DMS79 (cell line): ENCODE measurements around the gene KCNA5.

Experiments used
- DNase-seq: peaks from one replicate; lab custom pipeline; 2025; lab: John Stamatoyannopoulos, UW

Gene KCNA5

DNA sequence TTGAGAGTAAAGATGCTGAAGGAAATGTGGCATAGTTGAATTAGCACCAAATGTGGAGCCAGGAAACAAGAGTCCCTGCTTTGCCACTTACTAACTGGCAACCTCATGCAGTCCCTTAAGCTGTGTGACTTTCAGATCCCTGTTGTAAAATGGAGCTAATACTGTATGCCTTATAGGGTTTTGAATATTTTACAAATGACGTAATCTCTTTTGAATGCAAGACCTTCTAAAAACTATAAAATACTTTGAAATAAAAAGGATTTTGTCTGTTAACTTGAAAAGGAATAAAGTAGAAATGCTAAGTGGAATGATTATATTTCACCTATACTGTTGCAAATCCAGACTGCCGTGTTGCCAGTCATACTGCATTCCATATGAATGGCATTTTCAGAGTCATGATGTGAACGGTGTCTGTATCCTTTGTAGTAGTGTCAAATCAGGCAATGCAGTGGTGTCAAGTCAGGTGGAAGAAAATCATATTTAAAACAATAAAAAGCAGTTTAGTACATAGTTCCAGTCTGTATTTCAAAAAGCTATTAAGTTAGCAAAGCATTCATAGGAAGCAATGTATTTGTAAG lies 21.3 kb downstream of the KCNA5 start:
- no peak for DNase-seq

DNA sequence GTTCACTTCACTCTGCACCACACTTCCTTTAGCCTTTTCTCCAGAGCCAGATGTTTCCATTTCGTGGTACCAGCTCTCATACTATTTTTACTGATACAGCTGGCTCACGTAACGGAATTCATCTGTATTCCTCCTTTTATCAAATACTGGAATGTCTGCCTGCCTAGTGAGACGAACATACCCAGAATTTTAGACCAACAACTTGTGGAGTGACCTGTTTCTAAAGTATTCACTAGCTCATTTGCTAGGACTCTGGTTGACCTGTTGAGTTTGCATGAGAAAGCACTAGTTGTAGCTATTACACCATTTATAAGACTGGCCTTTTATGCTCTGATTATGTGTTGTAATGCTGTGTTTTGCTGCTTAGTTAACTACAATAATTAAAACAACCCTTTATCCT lies 22.6 kb downstream of the KCNA5 start:
- no peak for DNase-seq

- DNase-seq: no peak
Observed at GRCh38 chr12:5068126-5068525, 24.4 kb downstream of the KCNA5 start.

DNA sequence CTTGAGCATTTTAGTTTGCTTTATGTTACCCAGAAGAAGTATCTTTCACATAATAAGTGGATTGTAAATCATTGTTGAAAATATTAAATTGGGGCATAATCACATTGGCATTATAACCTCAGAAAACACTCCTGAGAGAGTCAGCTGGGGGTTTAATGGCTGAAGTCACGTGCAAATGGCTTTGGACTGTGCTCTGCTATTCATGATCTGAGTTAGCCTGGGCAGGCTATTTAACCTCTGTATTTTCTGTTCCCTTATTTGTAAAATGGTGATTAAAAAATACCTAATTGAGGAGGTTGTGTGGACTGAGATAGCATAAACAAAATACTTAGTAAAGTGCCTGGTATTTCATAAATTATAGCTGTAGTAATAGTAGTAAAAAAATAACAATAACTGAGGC lies 24.9 kb downstream of the KCNA5 start:
- no peak for DNase-seq

GRCh38 chr12:5070090-5070489 lies 26.4 kb downstream of the KCNA5 start:
- DNase-seq: no peak

DNA sequence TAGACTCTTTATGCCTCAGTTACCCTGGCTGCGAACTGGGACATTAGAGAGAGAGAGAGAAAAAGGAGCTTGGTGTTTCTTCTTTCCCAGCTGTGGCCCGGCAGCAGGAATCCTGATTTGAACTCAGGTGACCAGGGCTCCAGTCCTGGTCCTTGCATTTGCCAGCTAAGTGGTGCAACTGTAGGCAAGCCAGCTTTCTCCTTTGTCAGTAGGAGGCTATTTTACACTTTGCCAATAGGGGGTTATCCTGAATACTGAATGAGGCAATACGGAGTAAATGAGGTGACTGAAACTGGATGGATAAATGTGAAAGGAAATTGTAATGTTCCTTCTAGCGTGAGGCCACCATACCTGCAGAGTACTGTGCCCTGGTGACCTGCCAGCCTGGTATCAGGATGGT lies 27.8 kb downstream of the KCNA5 start:
- DNase-seq: no peak

- DNase-seq: peak; percentile 60
Observed at GRCh38 chr12:5072311-5072710, 28.6 kb downstream of the KCNA5 start.

DNA sequence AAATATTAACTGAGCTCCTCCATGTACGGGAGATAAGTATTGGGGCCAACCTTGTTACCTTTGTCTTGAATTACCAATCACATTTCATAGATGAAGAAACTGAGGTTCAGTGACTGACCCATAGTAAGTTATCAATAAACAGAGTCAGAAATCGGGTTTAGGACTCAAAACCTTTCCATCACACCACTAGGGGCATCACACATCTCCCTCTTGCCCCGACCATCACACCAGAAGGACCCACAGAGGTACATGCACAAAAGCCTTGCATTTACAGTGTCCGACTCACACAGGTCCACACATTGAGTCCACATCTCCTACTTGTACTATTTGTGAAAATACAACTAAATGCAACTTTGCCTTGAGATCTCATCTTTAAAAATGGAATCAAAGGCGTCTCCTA lies 29.4 kb downstream of the KCNA5 start:
- no peak for DNase-seq

GRCh38 chr12:5073853-5074252 lies 30.2 kb downstream of the KCNA5 start:
- no peak for DNase-seq

GRCh38 chr12:5076761-5077160 lies 33.1 kb downstream of the KCNA5 start:
- DNase-seq: peak; percentile 47

DNA sequence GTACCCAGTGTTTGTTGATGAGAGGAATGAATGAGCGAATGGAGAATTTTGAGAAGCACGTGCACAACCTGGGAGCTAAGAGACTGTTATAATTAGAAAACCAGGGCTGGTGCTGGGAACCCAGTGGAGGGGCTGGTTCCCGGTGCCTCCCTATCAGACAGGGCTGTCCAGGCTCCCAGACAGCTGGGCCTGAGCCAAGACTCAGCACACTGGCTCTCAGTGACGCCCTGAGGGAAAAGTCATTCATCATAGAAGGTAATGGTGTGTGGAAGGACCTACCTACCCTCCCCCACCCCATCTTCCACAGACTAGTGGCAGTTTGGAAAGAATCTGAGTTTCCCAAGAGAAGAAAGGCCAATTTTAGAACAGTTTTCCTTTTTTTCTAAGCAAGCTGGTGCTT lies 34.7 kb downstream of the KCNA5 start:
- peak; percentile 60 for DNase-seq

DNA sequence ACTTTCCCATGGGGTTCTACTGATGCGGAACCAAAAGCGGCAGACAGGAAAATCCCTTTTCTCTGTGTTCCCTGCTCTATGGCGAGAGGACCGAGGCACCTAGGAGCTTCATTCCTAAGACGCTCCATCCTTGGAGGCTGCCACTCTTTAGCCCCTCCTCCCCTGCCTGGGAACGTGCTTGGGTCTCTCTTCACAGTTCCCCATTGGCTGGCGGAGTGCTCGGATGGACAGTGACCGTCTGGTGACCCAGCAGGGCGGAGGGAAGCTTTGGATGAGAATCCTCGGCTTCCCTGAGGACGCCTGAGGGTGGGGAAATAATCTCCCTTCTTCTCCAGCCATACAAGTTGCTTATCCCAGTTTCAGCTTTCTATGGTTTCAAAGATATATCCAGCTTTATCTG lies 37.3 kb downstream of the KCNA5 start:
- DNase-seq: no peak

DNA sequence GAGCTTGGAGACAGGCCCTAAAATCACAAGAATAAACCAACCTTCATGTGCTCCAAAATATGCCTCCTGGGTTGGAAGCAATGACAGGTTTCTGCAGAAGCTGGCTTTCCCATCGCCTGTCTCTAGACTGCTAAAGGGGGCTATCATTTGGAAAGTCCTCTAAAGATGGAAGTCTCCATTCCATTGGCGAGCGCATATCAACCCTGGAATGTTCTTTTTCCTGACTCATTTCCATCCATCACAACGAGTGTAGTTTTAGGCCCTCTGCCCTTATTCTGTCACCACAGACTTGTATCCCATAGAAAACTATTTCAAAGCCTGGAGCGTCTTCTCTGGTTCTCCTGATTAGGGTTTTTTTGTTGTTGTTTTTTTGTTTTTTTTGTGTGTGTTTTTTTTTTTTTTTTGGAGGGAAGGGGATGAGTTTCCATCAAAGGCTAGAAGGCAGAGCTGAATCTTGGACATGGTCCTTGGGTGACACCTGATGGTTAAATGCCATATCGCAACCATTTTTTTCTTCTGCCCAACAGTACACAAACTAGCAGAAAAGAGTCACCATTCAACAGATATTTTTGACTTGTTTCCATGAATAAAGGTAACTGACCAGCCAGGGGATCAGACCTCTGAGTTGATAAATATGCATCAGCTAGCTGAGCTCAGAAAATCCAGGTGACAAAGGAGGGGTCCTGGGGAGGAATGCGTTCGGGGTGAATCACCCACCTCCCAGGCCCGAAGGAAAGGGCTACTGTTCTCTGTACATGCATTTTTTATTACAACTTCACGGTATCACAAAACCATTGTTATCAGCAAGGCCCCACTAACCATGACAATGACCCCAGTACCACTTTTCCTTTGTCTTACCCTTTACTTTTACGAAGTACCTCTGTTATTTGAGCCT lies 40.5 kb downstream of the KCNA5 start:
- DNase-seq: no peak

GRCh38 chr12:5085896-5086295 lies 42.2 kb downstream of the KCNA5 start:
- no peak for DNase-seq

DNA sequence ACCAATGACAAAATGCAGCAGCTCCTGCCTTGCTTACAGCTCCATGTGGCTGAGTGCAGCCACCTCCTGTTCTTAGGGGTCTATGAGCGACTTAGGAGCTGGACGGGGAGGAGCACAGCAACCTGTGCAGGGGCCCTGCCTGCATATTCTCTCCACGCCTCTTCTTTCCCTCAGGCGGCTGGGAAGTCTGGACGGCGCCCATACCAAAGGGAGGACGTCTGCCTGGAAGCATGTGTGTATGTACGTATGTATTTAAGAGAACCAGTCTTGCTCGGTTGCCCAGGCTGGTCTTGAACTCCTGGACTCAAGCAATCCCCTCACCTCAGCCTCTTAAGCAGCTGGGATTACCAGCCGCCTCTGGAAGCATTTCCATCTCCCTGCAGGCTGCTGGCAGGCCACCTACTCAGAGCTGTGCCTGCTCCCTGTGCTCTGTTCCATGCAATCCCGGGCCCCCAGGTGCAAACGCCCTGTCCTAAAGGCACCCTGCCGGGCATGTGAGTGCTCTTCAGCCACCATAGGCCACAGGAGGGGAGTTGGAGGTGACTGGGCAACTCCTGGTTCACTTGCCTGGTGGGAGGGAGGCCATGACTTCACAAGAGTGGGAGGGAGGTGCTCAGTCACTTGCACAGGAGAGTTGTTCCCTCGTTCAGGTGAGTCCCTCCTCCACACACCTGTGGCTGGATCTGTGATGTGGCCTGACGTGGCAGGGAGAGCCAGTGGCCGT lies 44.3 kb downstream of the KCNA5 start:
- no peak for DNase-seq

DNA sequence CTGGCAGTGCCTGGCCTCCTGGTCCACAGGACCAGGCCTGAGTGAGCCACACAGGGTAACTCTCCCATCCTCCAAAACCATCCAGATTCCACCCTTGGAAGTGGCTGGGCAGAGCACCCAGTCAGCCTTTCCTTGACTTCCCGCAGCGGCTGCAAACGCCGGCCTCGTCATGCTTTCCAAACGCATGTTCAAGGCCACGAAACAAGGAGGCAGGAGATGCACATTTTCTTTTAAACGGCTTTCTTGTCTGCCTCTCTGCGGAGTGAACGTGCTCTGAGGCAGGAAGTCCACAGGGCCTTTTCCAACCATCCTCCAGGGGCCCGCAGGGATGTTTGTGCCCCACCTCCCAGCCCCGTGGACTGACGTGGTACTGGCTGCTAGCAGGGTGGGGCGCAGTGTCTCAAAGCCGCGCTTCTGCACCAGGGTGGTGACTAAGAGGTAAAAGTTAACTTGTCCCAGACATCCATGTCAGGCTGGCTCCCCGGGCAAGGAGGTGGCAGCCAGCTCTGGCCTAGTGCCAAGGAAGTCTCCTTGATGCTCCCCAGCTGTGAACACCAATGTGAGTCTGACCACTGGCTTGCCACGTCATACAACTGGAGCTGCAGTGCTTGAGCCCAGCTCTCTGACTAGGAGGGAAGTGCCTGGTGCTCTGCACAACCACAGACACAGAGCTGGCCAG lies 45.0 kb downstream of the KCNA5 start:
- no peak for DNase-seq

DNA sequence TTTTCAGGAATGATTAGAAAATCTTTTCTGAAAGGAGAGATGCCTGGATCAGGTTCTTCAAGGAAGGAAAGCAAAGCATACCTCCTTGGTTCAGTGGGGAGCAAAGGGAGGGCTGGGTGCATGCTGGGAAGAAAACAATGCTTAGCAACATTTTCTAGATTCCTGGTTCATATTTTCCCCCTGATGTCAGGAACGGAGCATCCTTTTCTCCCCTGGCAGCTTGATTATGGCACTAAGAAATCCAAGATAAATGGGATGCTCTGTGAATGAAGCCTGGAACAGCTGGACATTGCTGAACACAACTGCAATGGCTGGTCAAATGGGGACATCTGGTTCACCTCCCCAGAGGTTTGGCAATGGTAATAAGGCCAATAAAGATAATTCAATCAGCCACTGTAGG lies 50.9 kb downstream of the KCNA5 start:
- DNase-seq: no peak

DNA sequence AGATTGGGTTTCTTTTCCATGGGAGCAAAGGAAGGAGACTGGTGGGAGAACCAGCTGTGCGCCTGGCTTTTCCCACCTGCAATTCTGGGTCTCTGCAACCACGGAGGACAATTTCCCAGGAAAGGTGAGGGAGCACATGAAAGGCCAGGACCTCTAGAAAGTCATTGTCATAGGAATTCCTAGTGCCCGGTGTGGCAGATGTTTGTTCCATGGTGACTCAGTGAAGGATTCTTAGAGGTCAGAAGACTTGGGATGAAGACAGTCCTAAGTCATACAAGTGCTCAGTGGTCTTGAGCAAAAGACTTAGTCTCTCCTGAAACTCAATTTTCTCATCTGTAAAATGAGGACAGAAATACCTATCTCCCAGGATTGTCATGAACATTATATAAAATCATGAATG lies 51.3 kb downstream of the KCNA5 start:
- DNase-seq: no peak
